ENCODE results near the gene PDHX.
"Not testable (repeated sequence)": the region's sequence is repeated elsewhere in the genome, so short reads cannot be mapped to it uniquely, and the experiment has no call there.

Gene PDHX

GRCh38 chr11:34890812-34891211, 25.6 kb upstream of the PDHX start:
- H3K4me2 ChIP-seq (ENCODE audit: low read length), result no peak overlapping the region
- H3K9ac ChIP-seq, result no peak overlapping the region
- no peaks in the 10 kb centered on the region for H3K4me1 ChIP-seq
- no peaks in the 10 kb centered on the region for H3K79me2 ChIP-seq
- no peak overlapping the region for H2AFZ ChIP-seq
- no peaks in the 10 kb centered on the region for H3K9me3 ChIP-seq (ENCODE audit: control insufficient read depth, low read length)
- no peaks in the 10 kb centered on the region for H3K27me3 ChIP-seq (ENCODE audit: control insufficient read depth, insufficient read depth, low read length)
- peak; percentile 41 for TF ChIP-seq CTCF (IDR thresholded peaks at IDR 0.05)
- no peaks in the 10 kb centered on the region for H3K36me3 ChIP-seq (ENCODE audit: control insufficient read depth, insufficient read depth, low read length)
- H3K4me3 ChIP-seq (ENCODE audit: low read depth, low read length), result no peak overlapping the region
- H3K27ac ChIP-seq, result no peak overlapping the region

GRCh38 chr11:34891611-34892010, 24.8 kb upstream of the PDHX start:
- no peak for TF ChIP-seq CTCF (IDR thresholded peaks at IDR 0.05)
- no peaks in the 10 kb centered on the region for H3K79me2 ChIP-seq
- H3K9ac ChIP-seq, result no peak overlapping the region

GRCh38 chr11:34893416-34893815, 23.0 kb upstream of the PDHX start:
- no peaks in the 10 kb centered on the region for H3K27me3 ChIP-seq (ENCODE audit: control insufficient read depth, insufficient read depth, low read length)
- H3K27ac ChIP-seq, result no peak overlapping the region
- no peaks in the 10 kb centered on the region for H3K4me1 ChIP-seq
- H3K79me2 ChIP-seq, result no peaks in the 10 kb centered on the region
- H3K36me3 ChIP-seq (ENCODE audit: control insufficient read depth, insufficient read depth, low read length), result no peaks in the 10 kb centered on the region
- H3K9ac ChIP-seq, result no peak overlapping the region
- H2AFZ ChIP-seq, result no peak overlapping the region
- no peak for TF ChIP-seq CTCF (IDR thresholded peaks at IDR 0.05)
- no peak overlapping the region for H3K4me3 ChIP-seq (ENCODE audit: low read depth, low read length)
- no peaks in the 10 kb centered on the region for H3K9me3 ChIP-seq (ENCODE audit: control insufficient read depth, low read length)
- H3K4me2 ChIP-seq (ENCODE audit: low read length), result no peak overlapping the region

More at GRCh38 chr11:34891611-34892010, 24.8 kb upstream of the PDHX start:
- no peaks in the 10 kb centered on the region for H3K9me3 ChIP-seq (ENCODE audit: control insufficient read depth, low read length)
- no peaks in the 10 kb centered on the region for H3K4me1 ChIP-seq
- no peak overlapping the region for H3K27ac ChIP-seq
- H3K4me2 ChIP-seq (ENCODE audit: low read length), result no peak overlapping the region
- H2AFZ ChIP-seq, result no peak overlapping the region
- no peaks in the 10 kb centered on the region for H3K36me3 ChIP-seq (ENCODE audit: control insufficient read depth, insufficient read depth, low read length)
- H3K27me3 ChIP-seq (ENCODE audit: control insufficient read depth, insufficient read depth, low read length), result no peaks in the 10 kb centered on the region
- H3K4me3 ChIP-seq (ENCODE audit: low read depth, low read length), result no peak overlapping the region

GRCh38 chr11:34896191-34896590, 20.2 kb upstream of the PDHX start:
- H3K4me2 ChIP-seq (ENCODE audit: low read length); H2AFZ ChIP-seq; H3K27me3 ChIP-seq (ENCODE audit: control insufficient read depth, insufficient read depth, low read length); H3K9me3 ChIP-seq (ENCODE audit: control insufficient read depth, low read length); H3K9ac ChIP-seq; H3K4me1 ChIP-seq; H3K79me2 ChIP-seq; H3K36me3 ChIP-seq (ENCODE audit: control insufficient read depth, insufficient read depth, low read length); H3K4me3 ChIP-seq (ENCODE audit: low read depth, low read length); H3K27ac ChIP-seq: not testable (repeated sequence)

- Histone ChIP-seq H3K9me3 (ENCODE audit: control insufficient read depth, low read length) (no peaks in the 10 kb centered on the region), H3K27me3 (ENCODE audit: control insufficient read depth, insufficient read depth, low read length) (no peaks in the 10 kb centered on the region), H3K4me1 (no peaks in the 10 kb centered on the region), H2AFZ (no peak overlapping the region), H3K9ac (no peak overlapping the region), H3K4me3 (ENCODE audit: low read depth, low read length) (no peak overlapping the region), H3K36me3 (ENCODE audit: control insufficient read depth, insufficient read depth, low read length) (no peaks in the 10 kb centered on the region), H3K27ac (no peak overlapping the region), H3K79me2 (peaks cover 9% of the 10 kb centered on the region), H3K4me2 (ENCODE audit: low read length) (no peak overlapping the region)
- TF ChIP-seq CTCF (IDR thresholded peaks at IDR 0.05), result no peak
These were observed 19.1 kb upstream of the PDHX start for GRCh38 chr11:34897171-34897870.
